Measurements from ENCODE around the gene PTTG2.

DNA sequence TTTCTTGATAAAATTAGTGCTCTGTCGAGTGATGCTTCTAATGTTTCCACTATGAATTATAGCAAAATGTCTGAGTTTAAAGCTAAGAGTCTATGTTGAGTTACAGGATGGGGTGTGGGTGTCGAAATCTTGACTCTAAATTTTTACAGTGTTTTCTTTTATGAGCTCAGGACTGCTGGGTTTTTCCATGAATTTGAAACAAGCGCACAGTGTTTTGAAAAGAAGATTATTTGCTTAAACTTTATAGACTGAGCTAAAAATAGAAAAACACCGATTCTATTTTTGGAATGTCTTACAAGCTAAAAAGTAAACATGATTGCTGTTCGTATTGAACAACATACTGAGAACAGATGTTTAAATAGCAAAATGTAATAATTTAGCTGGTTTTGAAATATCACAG lies 7.5 kb downstream of the PTTG2 start:
- TF ChIP-seq, protein P1, sequence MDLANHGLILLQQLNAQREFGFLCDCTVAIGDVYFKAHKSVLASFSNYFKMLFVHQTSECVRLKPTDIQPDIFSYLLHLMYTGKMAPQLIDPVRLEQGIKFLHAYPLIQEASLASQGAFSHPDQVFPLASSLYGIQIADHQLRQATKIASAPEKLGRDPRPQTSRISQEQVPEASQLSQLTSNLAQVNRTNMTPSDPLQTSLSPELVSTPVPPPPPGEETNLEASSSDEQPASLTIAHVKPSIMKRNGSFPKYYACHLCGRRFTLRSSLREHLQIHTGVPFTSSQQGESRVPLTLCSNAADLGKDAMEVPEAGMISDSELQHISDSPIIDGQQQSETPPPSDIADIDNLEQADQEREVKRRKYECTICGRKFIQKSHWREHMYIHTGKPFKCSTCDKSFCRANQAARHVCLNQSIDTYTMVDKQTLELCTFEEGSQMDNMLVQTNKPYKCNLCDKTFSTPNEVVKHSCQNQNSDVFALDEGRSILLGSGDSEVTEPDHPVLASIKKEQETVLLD (CRISPR knock-in tag; IDR thresholded peaks at IDR 0.05; ENCODE audit: low read depth) = no peak
- TF ChIP-seq KDM3A (CRISPR knock-in tag; IDR thresholded peaks at IDR 0.05; ENCODE audit: low read depth) (no peak), SMAD1 (CRISPR knock-in tag; IDR thresholded peaks at IDR 0.05; ENCODE audit: borderline replicate concordance, low read depth) (no peak), ATF7 (IDR thresholded peaks at IDR 0.05) (no peak), ATF7 (CRISPR knock-in tag; IDR thresholded peaks at IDR 0.05) (no peak)

Measured in HepG2 (cell line).